SK-N-SH treated with all-trans-retinoic acid at 6 μM for 48 hours (cell line): ENCODE measurements around the gene GRAMD1B.
A peak's percentile ranks its signal among the peaks of the same experiment; 100 is the strongest.

Source experiments
- ATAC-seq: fragments of 200-7000 bp; cut with Tn5 transposase; 3 replicates; pipeline ENCODE4 v1.9.1; 2020; ENCODE audit warnings: mild to moderate bottlenecking, moderate library complexity
- ARNTL ChIP-seq: fragments of 450-650 bp; formaldehyde crosslinking; IDR thresholded peaks from 2 replicates; pipeline ENCODE4 v1.5.0; 2020; ENCODE audit warnings: low read depth, mild to moderate bottlenecking, moderate library complexity, borderline replicate concordance
- BACH2 ChIP-seq: fragments of 250-450 bp; sonication (Bioruptor Pico); IDR thresholded peaks from 2 replicates; pipeline ENCODE4 v1.9.0; 2021; ENCODE audit warnings: mild to moderate bottlenecking, borderline replicate concordance
- CSDC2 ChIP-seq: fragments of 250-450 bp; sonication (Bioruptor Pico); IDR thresholded peaks from 2 replicates; pipeline ENCODE4 v1.5.0; 2020; ENCODE audit warnings: mild to moderate bottlenecking, moderate library complexity
- CSRNP3 ChIP-seq: fragments of 250-450 bp; sonication (Bioruptor Pico); IDR thresholded peaks from 2 replicates; pipeline ENCODE4 v1.5.1; 2021; ENCODE audit warnings: mild to moderate bottlenecking, moderate library complexity
- ESRRG ChIP-seq: fragments of 250-450 bp; sonication (Bioruptor Pico); IDR thresholded peaks from 2 replicates; pipeline ENCODE4 v1.6.1; 2021; ENCODE audit warnings: mild to moderate bottlenecking
- GLIS3 ChIP-seq: fragments of 250-450 bp; sonication (Bioruptor Pico); IDR thresholded peaks from 2 replicates; pipeline ENCODE4 v1.5.0; 2020; ENCODE audit warnings: mild to moderate bottlenecking, moderate library complexity
- OSR1 ChIP-seq: fragments of 250-450 bp; sonication (Bioruptor Pico); IDR thresholded peaks from 2 replicates; pipeline ENCODE4 v1.8.0; 2022; ENCODE audit warnings: moderate library complexity, mild to moderate bottlenecking, inconsistent platforms
- POU6F1 ChIP-seq: fragments of 250-450 bp; sonication (Bioruptor Pico); IDR thresholded peaks from 2 replicates; pipeline ENCODE4 v1.8.0; 2021; ENCODE audit warnings: low read depth, mild to moderate bottlenecking, moderate library complexity, borderline replicate concordance
- PPARA ChIP-seq: fragments of 250-450 bp; sonication (Bioruptor Pico); IDR thresholded peaks from 2 replicates; pipeline ENCODE4 v1.5.0; 2020; ENCODE audit warnings: mild to moderate bottlenecking, borderline replicate concordance
- RARB ChIP-seq: fragments of 250-450 bp; sonication (Bioruptor Pico); IDR thresholded peaks from 2 replicates; pipeline ENCODE4 v1.8.0; 2021; ENCODE audit warnings: mild to moderate bottlenecking, moderate library complexity
- SNAI2 ChIP-seq: fragments of 250-450 bp; sonication (Bioruptor Pico); IDR thresholded peaks from 2 replicates; pipeline ENCODE4 v1.5.0; 2020; ENCODE audit warnings: mild to moderate bottlenecking, moderate library complexity
- TCF4 ChIP-seq: fragments of 250-450 bp; sonication (Bioruptor Pico); IDR thresholded peaks from 2 replicates; pipeline ENCODE4 v1.8.0; 2021; ENCODE audit warnings: mild to moderate bottlenecking, moderate library complexity, borderline replicate concordance
- TOX ChIP-seq: fragments of 250-450 bp; sonication (Bioruptor Pico); IDR thresholded peaks from 2 replicates; pipeline ENCODE4 v1.8.0; 2021; ENCODE audit warnings: mild to moderate bottlenecking, moderate library complexity, borderline replicate concordance
- ZC3H10 ChIP-seq: fragments of 250-450 bp; sonication (Bioruptor Pico); IDR thresholded peaks from 2 replicates; pipeline ENCODE4 v1.5.1; 2021; ENCODE audit warnings: mild to moderate bottlenecking, moderate library complexity
- ZFP3 ChIP-seq: fragments of 250-450 bp; sonication (Bioruptor Pico); IDR thresholded peaks from 2 replicates; pipeline ENCODE4 v1.5.0; 2020; ENCODE audit warnings: mild to moderate bottlenecking, moderate library complexity
- ZFP30 ChIP-seq: fragments of 450-650 bp; formaldehyde crosslinking; IDR thresholded peaks from 2 replicates; pipeline ENCODE4 v1.5.0; 2022; ENCODE audit warnings: mild to moderate bottlenecking, moderate library complexity
- ZNF565 ChIP-seq: fragments of 450-650 bp; formaldehyde crosslinking; conservative IDR thresholded peaks from 2 replicates; pipeline ENCODE4 v1.5.0; 2020; ENCODE audit warnings: low read depth, mild to moderate bottlenecking, moderate library complexity
- ZNF70 ChIP-seq: fragments of 450-650 bp; formaldehyde crosslinking; IDR thresholded peaks from 2 replicates; pipeline ENCODE4 v1.5.0; 2020; ENCODE audit warnings: mild to moderate bottlenecking, moderate library complexity
- ZNF8 ChIP-seq: fragments of 450-650 bp; formaldehyde crosslinking; IDR thresholded peaks from 2 replicates; pipeline ENCODE4 v1.5.0; 2020; ENCODE audit warnings: mild to moderate bottlenecking, moderate library complexity
- TF ChIP-seq, protein P1 (sequence below): fragments of 250-450 bp; sonication (Bioruptor Pico); IDR thresholded peaks from 2 replicates; pipeline ENCODE4 v1.5.1; 2020; ENCODE audit warnings: low read depth, mild to moderate bottlenecking, moderate library complexity
- TF ChIP-seq, protein P2 (sequence below): fragments of 250-450 bp; sonication (Bioruptor Pico); IDR thresholded peaks from 2 replicates; pipeline ENCODE4 v1.8.0; 2020; ENCODE audit warnings: mild to moderate bottlenecking, moderate library complexity, borderline replicate concordance

GRAMD1B gene

GRCh38 chr11:123451183-123451781, 21.2 kb downstream of the GRAMD1B start:
- ATAC-seq: no peak
- TF ChIP-seq ZFP3 (CRISPR knock-in tag): no peak
- TF ChIP-seq OSR1 (CRISPR knock-in tag): no peak
- TF ChIP-seq, protein P1, sequence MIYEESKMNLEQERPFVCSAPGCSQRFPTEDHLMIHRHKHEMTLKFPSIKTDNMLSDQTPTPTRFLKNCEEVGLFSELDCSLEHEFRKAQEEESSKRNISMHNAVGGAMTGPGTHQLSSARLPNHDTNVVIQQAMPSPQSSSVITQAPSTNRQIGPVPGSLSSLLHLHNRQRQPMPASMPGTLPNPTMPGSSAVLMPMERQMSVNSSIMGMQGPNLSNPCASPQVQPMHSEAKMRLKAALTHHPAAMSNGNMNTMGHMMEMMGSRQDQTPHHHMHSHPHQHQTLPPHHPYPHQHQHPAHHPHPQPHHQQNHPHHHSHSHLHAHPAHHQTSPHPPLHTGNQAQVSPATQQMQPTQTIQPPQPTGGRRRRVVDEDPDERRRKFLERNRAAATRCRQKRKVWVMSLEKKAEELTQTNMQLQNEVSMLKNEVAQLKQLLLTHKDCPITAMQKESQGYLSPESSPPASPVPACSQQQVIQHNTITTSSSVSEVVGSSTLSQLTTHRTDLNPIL (CRISPR knock-in tag): no peak
- TF ChIP-seq ZNF8: no peak
- TF ChIP-seq GLIS3 (CRISPR knock-in tag): no peak
- TF ChIP-seq ZNF70 (CRISPR knock-in tag): no peak
- no peak for TF ChIP-seq TCF4
- TF ChIP-seq BACH2 (CRISPR knock-in tag): no peak
- TF ChIP-seq ARNTL (CRISPR knock-in tag): no peak
- no peak for TF ChIP-seq CSDC2 (CRISPR knock-in tag)
- no peak for TF ChIP-seq RARB (CRISPR knock-in tag)
- no peak for TF ChIP-seq SNAI2 (CRISPR knock-in tag)
- TF ChIP-seq, protein P2, sequence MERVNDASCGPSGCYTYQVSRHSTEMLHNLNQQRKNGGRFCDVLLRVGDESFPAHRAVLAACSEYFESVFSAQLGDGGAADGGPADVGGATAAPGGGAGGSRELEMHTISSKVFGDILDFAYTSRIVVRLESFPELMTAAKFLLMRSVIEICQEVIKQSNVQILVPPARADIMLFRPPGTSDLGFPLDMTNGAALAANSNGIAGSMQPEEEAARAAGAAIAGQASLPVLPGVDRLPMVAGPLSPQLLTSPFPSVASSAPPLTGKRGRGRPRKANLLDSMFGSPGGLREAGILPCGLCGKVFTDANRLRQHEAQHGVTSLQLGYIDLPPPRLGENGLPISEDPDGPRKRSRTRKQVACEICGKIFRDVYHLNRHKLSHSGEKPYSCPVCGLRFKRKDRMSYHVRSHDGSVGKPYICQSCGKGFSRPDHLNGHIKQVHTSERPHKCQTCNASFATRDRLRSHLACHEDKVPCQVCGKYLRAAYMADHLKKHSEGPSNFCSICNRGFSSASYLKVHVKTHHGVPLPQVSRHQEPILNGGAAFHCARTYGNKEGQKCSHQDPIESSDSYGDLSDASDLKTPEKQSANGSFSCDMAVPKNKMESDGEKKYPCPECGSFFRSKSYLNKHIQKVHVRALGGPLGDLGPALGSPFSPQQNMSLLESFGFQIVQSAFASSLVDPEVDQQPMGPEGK (CRISPR knock-in tag): no peak
- no peak for TF ChIP-seq ZC3H10 (CRISPR knock-in tag)
- no peak for TF ChIP-seq ZFP30 (CRISPR knock-in tag)
- no peak for TF ChIP-seq ZNF565 (CRISPR knock-in tag)
- TF ChIP-seq CSRNP3 (CRISPR knock-in tag): no peak
- no peak for TF ChIP-seq POU6F1 (CRISPR knock-in tag)
- no peak for TF ChIP-seq ESRRG (CRISPR knock-in tag)
- TF ChIP-seq, all 23 proteins: peak for 0

GRCh38 chr11:123452794-123453193, 22.7 kb downstream of the GRAMD1B start:
- no peak for ATAC-seq
- TF ChIP-seq, protein P2 (CRISPR knock-in tag): no peak
- TF ChIP-seq PPARA (CRISPR knock-in tag): no peak
- no peak for TF ChIP-seq ZNF70 (CRISPR knock-in tag)
- no peak for TF ChIP-seq TCF4
- TF ChIP-seq ZNF8: no peak
- no peak for TF ChIP-seq RARB (CRISPR knock-in tag)

DNA sequence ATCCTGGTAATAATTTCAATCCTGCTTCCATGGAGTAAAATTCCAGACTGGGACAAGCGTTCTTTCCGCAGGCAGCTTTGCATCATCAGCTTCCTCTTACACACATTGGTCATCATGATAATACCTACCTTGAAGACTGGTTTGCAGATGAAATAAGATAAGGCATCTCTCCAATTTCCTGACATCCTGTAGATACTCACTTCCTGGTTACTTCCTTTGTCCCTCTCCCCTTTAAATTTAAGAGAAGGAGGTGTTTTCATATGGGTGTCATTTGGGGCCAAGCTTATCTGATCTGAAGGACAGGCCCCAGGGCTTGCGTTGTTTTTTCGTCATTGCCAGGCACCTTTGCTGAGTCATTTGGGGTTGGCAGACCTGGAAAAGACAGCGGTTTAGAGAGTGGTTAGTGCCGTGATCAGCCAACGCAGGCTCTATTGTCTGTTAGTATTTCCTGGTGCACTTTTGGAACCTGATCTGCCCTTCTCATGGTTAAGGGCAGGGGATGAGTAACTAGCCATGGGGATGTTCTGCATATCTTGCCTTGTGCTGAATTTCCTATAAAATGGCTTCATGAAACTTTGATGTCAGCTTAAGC, 24.1 kb downstream of the GRAMD1B start:
- ATAC-seq: peak; percentile 91

More for the DNA sequence above, 24.1 kb downstream of the GRAMD1B start:
- no peak for TF ChIP-seq TCF4
- no peak for TF ChIP-seq ZFP30 (CRISPR knock-in tag)
- TF ChIP-seq TOX (CRISPR knock-in tag): peak; percentile 74; the same call in 1 of the 2 replicates
- TF ChIP-seq BACH2 (CRISPR knock-in tag): no peak
- TF ChIP-seq ZC3H10 (CRISPR knock-in tag): no peak; the same call in 1 of the 2 replicates
- 0 out of 2 replicates have a peak, but pooled peaks have one; percentile 42 for TF ChIP-seq RARB (CRISPR knock-in tag)
- TF ChIP-seq ZFP3 (CRISPR knock-in tag): no peak
- no peak for TF ChIP-seq ZNF70 (CRISPR knock-in tag)
- TF ChIP-seq PPARA (CRISPR knock-in tag): no peak
- no peak for TF ChIP-seq ESRRG (CRISPR knock-in tag)
- TF ChIP-seq, protein P2 (CRISPR knock-in tag): no peak
- no peak for TF ChIP-seq ZNF8
- TF ChIP-seq CSRNP3 (CRISPR knock-in tag): no peak
- no peak for TF ChIP-seq ARNTL (CRISPR knock-in tag)
- TF ChIP-seq OSR1 (CRISPR knock-in tag): no peak
- TF ChIP-seq SNAI2 (CRISPR knock-in tag): no peak
